Prostate gland (tissue), 2 donors: Measurements from ENCODE around the gene NASP.

Experiments used
- CTCF ChIP-seq, 4 experiments: fragments of 200-600 bp in 2 of 4; fragments of 450-650 bp in 2 of 4; sonication (generic) in 2 of 4; IDR thresholded peaks; 1 replicate in 3 of 4; 2 replicates in 1 of 4; pipeline ENCODE4 v1.5.1; 2016 to 2019; ENCODE audit warnings: antibody characterized with exemption in 4 of 4, mild to moderate bottlenecking in 2 of 4, moderate library complexity in 2 of 4
- POLR2A ChIP-seq: fragments of 450-650 bp; IDR thresholded peaks from one replicate; pipeline ENCODE4 v1.6.1; 2016; ENCODE audit warnings: antibody characterized with exemption, mild to moderate bottlenecking
- POLR2AphosphoS5 ChIP-seq: sonication (generic); formaldehyde crosslinking; IDR thresholded peaks from one replicate; pipeline ENCODE4 v1.6.1; 2017; ENCODE audit warnings: antibody characterized with exemption

DNA sequence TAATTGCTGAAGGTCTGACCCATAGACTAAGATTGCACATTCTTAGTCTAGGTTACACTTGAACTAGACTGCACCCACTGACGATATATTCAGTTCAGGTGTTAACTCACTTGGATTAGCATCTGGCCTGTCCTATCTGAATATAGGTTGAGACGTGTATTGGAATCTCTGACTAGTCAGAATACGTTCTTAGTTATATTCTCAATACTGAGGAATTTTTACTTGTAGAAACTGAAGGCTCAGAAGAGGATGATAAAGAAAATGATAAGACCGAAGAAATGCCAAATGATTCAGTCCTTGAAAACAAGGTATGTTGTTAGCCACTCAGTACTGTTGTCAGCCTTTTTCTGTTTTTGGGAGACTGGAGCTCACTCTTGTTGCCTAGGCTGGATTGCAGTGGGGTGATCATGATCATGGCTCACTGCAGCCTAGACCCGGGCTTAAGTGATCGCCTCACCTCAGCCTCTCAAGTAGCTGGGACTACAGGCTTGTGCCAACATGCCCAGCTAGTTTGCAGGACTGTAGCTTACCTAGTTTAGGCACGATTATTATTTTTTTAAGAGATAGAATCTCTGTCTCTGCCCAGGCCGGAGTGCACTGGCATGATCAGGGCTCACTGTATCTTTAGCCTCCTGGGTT is 29.2 kb downstream of the NASP start:
- no peak for TF ChIP-seq POLR2A
- TF ChIP-seq CTCF (IDR thresholded peaks at IDR 0.05) = no peak
- TF ChIP-seq POLR2AphosphoS5 = no peak
